T47D (cell line): Measurements from ENCODE around the gene NOTCH1.

ENCODE experiments used
- DNase-seq, 2 experiments: peaks; one replicate each; pipeline versions ENCODE4 v3.0.0 to v3.0.0-alpha.2; 2011 to 2012; ENCODE audit warnings: low read depth in 1 of 2, low spot score in 1 of 2
- JUND ChIP-seq: IDR thresholded peaks from 2 replicates; pipeline ENCODE4 v1.6.1; 2012; ENCODE audit warnings: low read depth
- in situ Hi-C: cut with HindIII; loops from 2 replicates; pipeline ENCODE4 v1.10.0; 2016; ENCODE audit warnings: low sequenced_read_pairs, low pct_unique_long_range_greater_than_20kb

Gene NOTCH1

GRCh38 chr9:136545965-136546696 is at the start of gene NOTCH1:
TSS of gene NOTCH1 (minus strand) at chr9:136546048. CDS start at chr9:136545786, 262 bp downstream.
- in situ Hi-C loops: no loop called here
- DNase-seq: peak; percentile 98 to 100
- TF ChIP-seq JUND: no peak

- DNase-seq: no peak
- no peak for TF ChIP-seq JUND
- in situ Hi-C loops: no loop called here
Measured at GRCh38 chr9:136594492-136594891, 48.6 kb upstream of the NOTCH1 start.

DNA sequence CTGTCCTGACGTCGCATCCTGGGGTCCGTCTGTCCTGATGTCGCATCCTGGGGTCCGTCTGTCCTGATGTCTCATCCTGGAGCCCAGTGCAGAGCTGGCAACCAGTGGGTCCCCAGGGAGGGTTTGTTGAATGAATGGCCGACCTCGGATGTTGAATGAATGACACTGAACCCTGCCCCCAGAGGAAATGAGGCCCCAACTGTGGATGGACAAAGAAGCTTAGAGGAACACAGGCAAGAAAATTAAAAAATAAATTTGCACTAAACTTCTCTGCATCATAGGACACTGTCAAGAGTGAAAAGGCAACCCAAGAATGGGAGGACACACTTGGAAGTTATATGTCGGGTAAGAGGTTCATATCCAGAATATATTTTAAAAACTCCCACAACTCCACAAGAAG is 47.7 kb upstream of the NOTCH1 start:
- no peak for TF ChIP-seq JUND
- in situ Hi-C loops: no loop called here
- DNase-seq: no peak

DNA sequence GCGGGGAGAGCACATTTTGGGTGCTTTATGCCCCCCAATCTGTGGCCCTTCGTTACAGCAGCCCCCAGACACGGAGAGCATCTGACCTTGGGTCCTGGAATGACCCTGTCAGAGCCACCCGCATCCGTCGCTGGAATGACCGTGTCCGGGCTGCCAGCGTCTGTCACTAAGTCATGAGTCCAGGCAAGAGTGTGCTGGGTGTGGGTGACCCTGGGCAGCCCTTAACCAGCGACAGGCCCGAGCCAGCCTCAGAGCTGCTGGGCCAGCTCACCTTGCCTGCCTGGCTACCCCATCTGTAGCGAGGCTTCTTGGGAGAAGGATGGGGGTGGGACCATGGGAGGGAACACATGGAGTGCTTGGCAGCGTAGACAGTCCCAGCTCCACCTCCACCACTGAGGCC is 46.8 kb upstream of the NOTCH1 start:
- in situ Hi-C loops: no loop called here
- DNase-seq: no peak
- TF ChIP-seq JUND: no peak

DNA sequence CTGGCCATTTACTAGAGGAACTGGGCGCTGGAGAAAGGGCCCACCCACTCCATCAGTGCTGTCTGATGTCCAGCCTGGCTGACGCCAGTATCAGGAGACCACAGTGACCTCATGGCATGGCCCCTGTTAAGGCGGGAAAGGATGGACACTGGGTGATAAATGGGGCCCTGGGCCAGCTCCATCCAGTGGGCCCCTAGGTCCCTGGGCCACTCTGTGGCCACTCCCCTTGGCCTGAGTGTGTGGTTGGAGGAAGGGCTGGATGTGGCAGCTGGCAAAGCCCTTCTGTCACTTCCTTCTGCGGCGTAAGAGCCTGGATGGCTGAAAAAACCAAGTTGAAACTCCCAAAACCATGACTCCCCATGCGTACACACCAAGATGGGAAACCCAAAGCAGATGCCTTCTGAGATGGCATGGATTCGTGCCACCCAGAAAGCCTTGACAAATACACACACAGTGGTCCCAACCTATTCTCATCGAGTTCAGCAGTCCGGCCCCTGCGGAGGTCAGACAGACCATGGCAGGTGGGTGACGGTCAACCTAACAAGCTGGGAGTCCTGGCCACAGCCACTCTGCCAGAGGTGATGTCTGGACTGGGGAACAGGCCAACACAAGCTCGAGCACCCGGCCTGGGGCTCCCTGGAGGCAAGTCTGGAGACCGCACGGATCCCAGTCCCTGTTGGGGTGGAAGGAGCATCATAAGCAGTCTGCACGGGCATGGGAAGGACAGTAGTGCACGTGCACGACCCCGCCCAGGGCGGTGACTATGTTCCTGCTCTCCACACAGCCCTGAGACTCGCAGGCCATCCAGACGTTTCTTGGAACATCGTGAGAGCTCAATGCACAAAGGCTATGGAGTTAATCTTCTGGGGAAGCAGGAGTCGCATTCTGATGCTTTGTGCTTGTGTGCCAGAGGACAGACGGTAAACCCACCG is 45.2 kb upstream of the NOTCH1 start:
- no peak for DNase-seq
- TF ChIP-seq JUND: no peak
- in situ Hi-C loops: no loop called here

- no peak for DNase-seq
- no peak for TF ChIP-seq JUND
- in situ Hi-C loops: no loop called here
Measured at GRCh38 chr9:136589766-136590763, 44.2 kb upstream of the NOTCH1 start.

DNA sequence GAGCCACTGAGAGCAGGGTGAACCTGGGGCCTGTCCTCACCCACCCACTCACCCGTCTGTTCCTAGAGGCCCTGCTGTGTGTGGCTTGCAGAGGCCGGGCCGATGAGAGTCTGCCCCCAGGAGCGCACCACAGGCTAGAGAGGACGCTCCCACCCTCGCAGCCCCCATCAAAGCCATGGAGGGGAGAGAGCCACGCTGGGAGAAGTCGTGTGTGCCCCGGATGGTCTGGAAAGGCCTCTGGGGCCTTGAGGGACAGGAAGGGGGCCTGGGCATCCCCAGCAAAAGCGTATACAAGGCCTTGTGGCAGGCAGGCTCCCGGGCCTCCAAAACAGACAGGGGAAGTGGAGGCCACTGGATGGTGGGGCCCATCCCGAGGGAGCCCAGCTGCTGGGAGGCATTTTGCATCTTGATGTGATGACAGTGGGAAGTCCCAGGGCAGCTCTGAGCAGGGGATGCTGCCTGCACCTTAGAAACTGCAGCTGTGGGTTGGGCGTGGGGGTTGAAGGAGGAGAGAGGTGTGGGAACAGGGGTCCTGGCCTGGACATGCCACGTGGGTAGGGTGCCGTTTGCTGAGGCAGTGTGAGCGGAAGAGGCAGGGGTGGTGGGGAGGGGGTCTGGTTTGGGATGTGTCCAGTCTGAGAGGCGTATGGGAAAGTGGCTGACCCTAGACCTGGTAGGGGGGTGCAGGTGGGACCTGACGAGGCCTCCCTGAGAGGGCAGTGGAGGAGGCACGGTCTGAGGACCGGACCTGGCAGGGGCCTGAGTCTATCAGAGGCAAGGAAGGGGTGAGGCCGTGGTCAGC is 43.0 kb upstream of the NOTCH1 start:
- in situ Hi-C loops: no loop called here
- no peak for DNase-seq

GRCh38 chr9:136587944-136588662 is 42.3 kb upstream of the NOTCH1 start:
- in situ Hi-C loops: no loop called here
- TF ChIP-seq JUND: no peak
- DNase-seq: no peak

More for the DNA sequence above, 43.0 kb upstream of the NOTCH1 start:
- TF ChIP-seq JUND: no peak

DNA sequence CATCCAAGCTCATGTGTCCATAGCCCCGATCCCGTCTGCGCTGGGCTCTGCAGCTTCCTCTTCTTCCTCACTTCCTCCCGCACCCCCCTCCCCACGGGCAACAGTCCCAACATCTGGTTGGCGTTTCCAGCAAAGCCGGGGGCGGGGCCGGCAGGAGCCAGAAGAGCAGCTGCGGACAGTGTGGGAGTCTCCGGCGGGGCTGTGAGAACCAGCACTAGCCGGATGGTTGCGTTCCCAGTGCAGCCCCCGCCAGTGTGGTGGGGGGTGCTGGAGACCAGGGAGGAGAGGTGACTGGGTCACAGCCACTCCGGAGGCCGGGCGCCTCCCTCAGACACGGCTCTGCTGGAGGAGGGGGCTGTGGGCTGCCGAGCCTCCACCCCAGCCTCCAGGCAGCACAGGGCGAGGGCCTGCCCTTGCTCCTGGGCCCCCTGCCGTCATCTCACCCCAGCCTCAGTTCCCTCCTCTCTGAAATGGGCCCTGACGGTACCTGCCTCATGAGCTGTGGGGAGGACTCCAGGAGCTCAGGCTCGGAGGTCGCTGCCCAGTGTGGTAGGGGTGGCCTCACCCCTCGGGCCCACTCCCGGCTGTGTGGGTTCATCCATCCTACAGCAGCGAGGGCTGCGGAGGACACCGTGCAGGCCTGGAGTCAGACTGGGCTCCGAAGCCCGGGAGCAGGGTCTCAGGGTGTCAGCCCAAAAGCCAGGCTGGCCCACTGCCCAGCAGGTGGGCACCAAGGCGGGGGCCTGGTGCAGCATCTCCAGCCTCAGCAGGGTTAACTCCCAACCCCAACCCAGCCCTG is 41.5 kb upstream of the NOTCH1 start:
- DNase-seq: no peak
- TF ChIP-seq JUND: no peak
- in situ Hi-C loops: no loop called here

DNA sequence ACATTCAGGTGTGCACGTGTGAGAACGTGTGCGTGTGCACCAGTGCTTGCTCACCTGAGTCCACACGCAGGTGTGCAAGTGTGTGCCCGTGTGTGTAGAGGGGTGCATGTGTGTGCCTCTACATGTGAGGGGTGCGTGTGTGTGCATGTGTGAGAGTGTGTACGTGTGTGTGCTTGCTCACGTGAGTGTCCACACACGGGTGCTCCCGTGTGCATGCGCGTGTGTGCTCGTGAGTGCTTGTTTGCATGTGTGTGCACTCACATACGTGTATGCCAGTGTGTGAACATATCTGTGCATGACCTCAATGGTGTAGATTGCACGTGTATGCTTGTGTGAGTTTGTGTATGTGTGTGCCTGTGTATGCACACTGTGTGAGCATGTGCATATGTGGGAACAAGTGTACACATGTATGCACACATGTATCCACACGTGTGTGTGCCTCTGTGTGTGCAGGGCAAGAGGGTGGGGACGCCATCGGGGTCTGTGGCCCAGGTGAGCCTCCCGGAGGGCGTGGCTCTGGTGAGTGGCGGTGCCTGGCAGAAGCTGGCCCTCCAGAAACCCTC is 40.6 kb upstream of the NOTCH1 start:
- in situ Hi-C loops: no loop called here
- TF ChIP-seq JUND: no peak
- DNase-seq: no peak
